DOHH2 (cell line): Measurements from ENCODE around the gene KCNQ1.

Experiments
- H3F3A ChIP-seq: fragments of 200-600 bp; sonication (generic), shearing (Covaris generic); 2 replicates; pipeline ENCODE4 v1.6.0; 2016; ENCODE audit warnings: antibody characterized with exemption, mild to moderate bottlenecking; ENCODE audit not compliant: control insufficient read depth, insufficient read depth
- H3K27ac ChIP-seq: fragments of 200-600 bp; sonication (generic); 2 replicates; pipeline ENCODE4 v1.5.1; 2014; ENCODE audit warnings: low read depth, mild to moderate bottlenecking, low read length, moderate library complexity
- H3K27me3 ChIP-seq: fragments of 200-600 bp; sonication (generic); 2 replicates; pipeline ENCODE4 v1.6.1; 2014; ENCODE audit warnings: mild to moderate bottlenecking, low read length, mixed read lengths; ENCODE audit not compliant: control insufficient read depth
- H3K36me3 ChIP-seq: fragments of 200-600 bp; sonication (generic); 2 replicates; pipeline ENCODE4 v1.6.1; 2014; ENCODE audit warnings: mild to moderate bottlenecking, low read length, moderate library complexity, mixed read lengths; ENCODE audit not compliant: control insufficient read depth
- H3K4me1 ChIP-seq: fragments of 200-600 bp; sonication (generic); 2 replicates; pipeline ENCODE4 v1.6.1; 2014; ENCODE audit warnings: mild to moderate bottlenecking, low read length, mixed read lengths; ENCODE audit not compliant: control insufficient read depth
- H3K4me2 ChIP-seq: fragments of 200-600 bp; sonication (generic); 2 replicates; pipeline ENCODE4 v1.6.0; 2014; ENCODE audit warnings: mild to moderate bottlenecking, low read length, moderate library complexity
- H3K4me3 ChIP-seq: fragments of 200-600 bp; sonication (generic); 2 replicates; pipeline ENCODE4 v1.5.1; 2014; ENCODE audit warnings: mild to moderate bottlenecking, low read length, mixed read lengths
- H3K79me2 ChIP-seq: fragments of 200-600 bp; sonication (generic); 2 replicates; pipeline ENCODE4 v1.6.1; 2014; ENCODE audit warnings: mild to moderate bottlenecking, low read length, mixed read lengths; ENCODE audit not compliant: control insufficient read depth
- H3K9me2 ChIP-seq: fragments of 200-600 bp; sonication (generic); replicated peaks from 2 replicates; pipeline ENCODE4 v1.6.1; 2014; ENCODE audit warnings: mild to moderate bottlenecking, low read length, mixed read lengths; ENCODE audit not compliant: control insufficient read depth
- H3K9me3 ChIP-seq: fragments of 200-600 bp; sonication (generic); 2 replicates; pipeline ENCODE4 v1.6.1; 2014; ENCODE audit warnings: antibody characterized with exemption, low read length, mixed read lengths; ENCODE audit not compliant: control insufficient read depth, insufficient read depth
- H4K20me1 ChIP-seq: fragments of 200-600 bp; sonication (generic); 2 replicates; pipeline ENCODE4 v1.6.0; 2014; ENCODE audit warnings: low read depth, mild to moderate bottlenecking, antibody characterized with exemption, low read length, moderate library complexity; ENCODE audit not compliant: control insufficient read depth, insufficient read depth
- CTCF ChIP-seq: fragments of 200-600 bp; sonication (generic); IDR thresholded peaks from one replicate; pipeline ENCODE4 v1.5.1; 2014; ENCODE audit warnings: antibody characterized with exemption, mild to moderate bottlenecking, low read depth, low read length; ENCODE audit not compliant: poor library complexity, severe bottlenecking
- EZH2phosphoT487 ChIP-seq: fragments of 200-600 bp; sonication (generic); IDR thresholded peaks from 2 replicates; pipeline ENCODE4 v1.6.1; 2017; ENCODE audit warnings: borderline replicate concordance, mild to moderate bottlenecking, antibody characterized with exemption, low read length, moderate library complexity, mixed read lengths

KCNQ1 gene

GRCh38 chr11:2807801-2808241 lies 363.0 kb downstream of the KCNQ1 start:
- Histone ChIP-seq H3K4me3 (no peak overlapping the region), H3K36me3 (no peaks in the 10 kb centered on the region), H3K9me2 (no peaks in the 10 kb centered on the region), H3K27ac (no peak overlapping the region), H3K4me2 (no peak overlapping the region), H3K27me3 (peaks cover 2% of the 10 kb centered on the region; the same call in 1 of the 2 replicates), H3K9me3 (no peaks in the 10 kb centered on the region), H3F3A (no peaks in the 10 kb centered on the region), H3K4me1 (0 out of 2 replicates have a peak, but pooled peaks cover 6% of the 10 kb centered on the region), H4K20me1 (no peaks in the 10 kb centered on the region), H3K79me2 (no peaks in the 10 kb centered on the region)
- TF ChIP-seq CTCF = no peak
- no peak for TF ChIP-seq EZH2phosphoT487

- H3K4me1 ChIP-seq = 0 out of 2 replicates have a peak, but pooled peaks cover 6% of the 10 kb centered on the region
- no peaks in the 10 kb centered on the region for H3F3A ChIP-seq
- H3K9me3 ChIP-seq = no peaks in the 10 kb centered on the region
- H3K4me2 ChIP-seq = no peak overlapping the region
- no peaks in the 10 kb centered on the region for H3K79me2 ChIP-seq
- H3K27me3 ChIP-seq = peaks cover 2% of the 10 kb centered on the region; the same call in 1 of the 2 replicates
- H3K27ac ChIP-seq = no peak overlapping the region
- no peaks in the 10 kb centered on the region for H3K9me2 ChIP-seq
- no peaks in the 10 kb centered on the region for H4K20me1 ChIP-seq
- H3K4me3 ChIP-seq = no peak overlapping the region
- no peaks in the 10 kb centered on the region for H3K36me3 ChIP-seq
- TF ChIP-seq CTCF (no peak), EZH2phosphoT487 (no peak)
Measured at GRCh38 chr11:2808850-2809846, 364.3 kb downstream of the KCNQ1 start.

GRCh38 chr11:2809854-2810253 lies 365.0 kb downstream of the KCNQ1 start:
- Histone ChIP-seq H3K9me3 (no peaks in the 10 kb centered on the region), H3F3A (no peaks in the 10 kb centered on the region), H3K4me3 (no peak overlapping the region), H3K9me2 (no peaks in the 10 kb centered on the region), H3K4me2 (no peak overlapping the region), H3K27ac (no peak overlapping the region), H3K79me2 (no peaks in the 10 kb centered on the region), H4K20me1 (no peaks in the 10 kb centered on the region), H3K4me1 (0 out of 2 replicates have a peak, but pooled peaks cover 6% of the 10 kb centered on the region), H3K36me3 (no peaks in the 10 kb centered on the region), H3K27me3 (peaks cover 2% of the 10 kb centered on the region; the same call in 1 of the 2 replicates)
- TF ChIP-seq CTCF (no peak), EZH2phosphoT487 (no peak)
